ENCODE results near the gene GPR107.

GPR107 gene

DNA sequence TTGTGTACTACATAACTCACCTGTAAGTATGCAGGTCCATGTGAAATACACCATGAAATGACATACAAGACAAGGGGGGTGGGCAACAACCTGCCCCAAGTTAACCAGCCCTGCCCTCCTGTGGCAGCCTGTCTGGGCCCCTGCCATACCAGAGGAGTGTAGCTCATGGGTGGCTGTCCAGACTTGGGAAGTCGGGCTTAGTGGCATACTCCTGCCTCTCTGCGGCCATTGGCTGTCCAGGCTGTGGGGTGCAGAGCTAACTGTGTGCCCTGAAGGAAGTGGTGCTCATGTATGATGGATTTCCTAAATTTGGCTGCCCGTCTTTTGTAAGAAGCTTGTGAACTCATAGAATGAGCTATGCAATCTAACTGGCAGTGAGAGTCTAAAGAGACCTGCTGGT, 47.0 kb downstream of the GPR107 start:
- intact Hi-C loops (cut with DNase I) = loop anchor here (5.0 kb wide), 1 partner anchor 223 kb away; no protein-coding TSS in a partner anchor
- DNase-seq = no peak

DNA sequence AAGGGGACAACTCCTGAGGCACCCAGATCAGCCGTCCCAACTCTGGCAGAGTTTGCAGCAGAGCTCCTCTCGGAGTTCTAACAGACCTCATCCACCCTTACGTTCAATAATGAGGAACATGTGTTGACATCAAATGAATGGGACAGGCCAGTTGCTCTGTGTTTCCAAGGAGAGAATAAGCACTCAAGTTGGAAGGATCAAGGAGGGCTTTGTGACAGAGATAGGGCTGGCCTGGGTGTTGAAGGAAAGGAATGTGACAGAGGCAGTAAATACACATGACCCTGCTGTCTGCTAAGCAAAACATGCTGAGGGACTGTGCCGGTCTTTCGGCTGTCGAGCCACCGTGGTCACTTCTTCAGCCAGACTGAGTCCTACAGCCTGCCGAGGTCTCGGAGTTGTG, 48.2 kb downstream of the GPR107 start:
- DNase-seq = no peak
- intact Hi-C loops (cut with DNase I) = loop anchor here (5.0 kb wide), 1 partner anchor 225 kb away; no protein-coding TSS in a partner anchor

DNA sequence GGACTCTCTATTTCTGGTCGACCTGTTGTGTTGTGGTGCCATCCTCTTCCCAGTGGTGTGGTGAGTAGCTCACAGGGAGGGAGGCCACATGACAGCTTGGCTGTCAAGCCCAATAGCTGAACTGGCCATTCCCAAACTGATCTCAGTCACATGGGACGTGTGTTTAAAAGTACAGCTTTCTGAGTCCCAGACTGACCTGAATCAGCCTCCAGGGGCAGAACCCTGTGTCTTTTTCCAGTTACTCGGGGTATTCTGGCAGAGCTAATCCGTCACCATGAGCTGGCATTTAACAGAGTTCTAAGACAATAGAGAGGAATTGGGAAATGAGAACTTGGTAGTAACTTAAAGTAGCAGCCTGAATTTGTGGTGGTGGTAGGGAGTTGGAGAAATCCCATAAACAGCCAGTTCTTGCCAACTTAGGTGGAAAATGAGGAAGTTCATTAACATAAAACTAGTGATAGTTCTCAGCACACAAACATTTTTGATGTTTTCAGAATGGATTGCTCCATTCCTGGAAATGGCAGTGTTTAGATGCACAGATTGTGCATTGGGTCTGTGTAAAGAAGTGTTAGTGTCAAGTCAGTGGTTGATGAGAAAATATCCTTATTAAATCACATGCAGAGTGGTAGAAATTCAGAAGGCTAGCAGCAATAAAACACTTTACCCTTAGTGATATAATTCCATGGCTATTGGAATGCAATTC, 50.9 kb downstream of the GPR107 start:
- intact Hi-C loops (cut with DNase I) = loop anchor here (5.0 kb wide), 1 partner anchor 227 kb away; no protein-coding TSS in a partner anchor
- DNase-seq = peak in 4 of 42 donors; percentile 12 to 65 (median 34)

DNA sequence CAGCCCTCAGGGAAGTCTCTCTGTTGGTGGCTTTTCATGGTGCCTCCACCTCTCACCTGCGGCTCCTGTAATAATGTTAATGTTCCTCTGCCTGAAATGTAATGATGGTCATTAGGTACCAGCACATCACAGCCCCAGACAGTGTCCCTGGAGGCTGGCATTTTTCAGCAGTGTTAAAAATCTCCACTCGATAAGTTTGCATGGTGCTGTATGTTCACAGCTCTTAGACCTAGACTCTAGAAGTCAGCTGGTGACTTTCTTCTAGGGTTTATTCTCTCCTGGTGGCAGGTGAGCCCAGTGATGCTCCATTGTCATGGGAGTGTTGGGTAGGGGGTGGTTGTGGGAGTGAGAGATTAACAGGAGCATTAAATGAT, 53.1 kb downstream of the GPR107 start:
- DNase-seq = no peak
- intact Hi-C loops (cut with DNase I) = no loop called here

DNA sequence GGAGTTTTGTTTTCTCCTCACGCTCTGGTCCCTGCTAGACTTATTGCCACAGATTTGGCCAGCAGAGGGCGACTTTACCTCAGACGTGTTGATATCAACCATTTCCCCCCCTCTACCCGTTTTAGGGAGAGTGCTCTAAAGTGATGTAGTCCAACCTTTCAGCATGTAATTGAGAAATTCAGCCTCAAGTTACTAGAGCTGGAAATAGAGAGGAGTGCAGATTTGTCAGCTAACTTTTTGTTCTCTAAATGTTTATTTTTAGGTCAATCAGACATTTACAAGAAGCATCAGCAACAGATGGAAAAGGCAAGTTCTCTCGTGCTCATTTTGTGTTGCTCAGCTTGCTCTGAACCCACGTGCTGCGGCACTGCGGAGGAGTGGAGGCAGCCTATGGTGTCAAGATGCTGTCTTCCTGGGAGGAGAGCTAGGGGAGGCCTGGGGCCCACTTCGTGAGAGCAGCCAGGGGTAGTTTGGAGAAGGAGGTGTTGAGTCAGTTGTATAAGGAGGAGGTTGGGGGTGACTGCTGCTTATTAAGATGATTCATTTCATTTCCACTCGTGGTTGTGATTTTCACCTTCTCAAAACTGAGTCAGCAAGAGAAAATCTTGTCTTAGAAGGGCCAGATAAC, 53.6 kb downstream of the GPR107 start:
- peak; percentile 77 to 97 (median 90) for DNase-seq
- intact Hi-C loops (cut with DNase I) = no loop called here

DNA sequence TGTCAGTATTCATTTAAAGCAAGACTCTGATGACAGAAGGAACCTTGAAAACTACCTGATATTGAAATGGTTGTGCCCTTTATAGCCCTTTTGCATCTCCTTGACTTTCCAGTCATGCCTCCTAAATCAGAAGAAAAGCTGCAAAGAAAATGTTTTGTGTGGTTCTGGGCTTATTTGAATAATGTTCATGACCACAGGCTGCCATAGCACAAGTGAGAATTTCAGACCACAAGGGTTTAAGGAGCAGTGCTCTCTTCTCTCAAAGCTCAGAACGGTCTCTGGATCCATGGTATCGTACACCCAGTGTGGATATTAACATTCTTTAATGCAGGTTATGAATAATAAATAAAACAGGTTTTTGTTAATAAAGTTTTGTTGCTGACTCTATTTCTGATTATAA, 54.2 kb downstream of the GPR107 start:
- intact Hi-C loops (cut with DNase I) = loop anchor here (2.0 kb wide), 1 partner anchor 129 kb away; no protein-coding TSS in a partner anchor

DNA sequence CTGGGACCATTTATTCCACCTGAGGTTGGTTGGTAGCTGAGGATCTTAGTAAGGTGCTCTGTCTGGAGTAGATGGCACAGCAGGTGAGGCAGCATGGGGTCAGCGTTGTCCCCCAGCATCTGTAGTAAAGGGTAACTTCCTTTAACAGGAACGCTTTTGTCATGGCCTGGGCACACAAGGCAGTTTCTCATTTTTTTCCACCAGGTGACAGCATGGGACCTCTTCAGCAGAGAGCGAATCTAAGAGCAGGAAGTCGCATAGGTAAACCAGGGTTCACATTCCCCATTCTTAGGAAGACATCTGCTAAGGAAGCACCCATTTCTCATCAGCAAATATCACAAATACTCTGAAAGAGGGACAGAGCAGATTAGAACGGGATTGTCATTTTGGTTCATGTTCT, 56.5 kb downstream of the GPR107 start:
- no peak for DNase-seq
- intact Hi-C loops (cut with DNase I) = no loop called here

More for the DNA sequence above, 54.2 kb downstream of the GPR107 start:
- no peak for DNase-seq

DNA sequence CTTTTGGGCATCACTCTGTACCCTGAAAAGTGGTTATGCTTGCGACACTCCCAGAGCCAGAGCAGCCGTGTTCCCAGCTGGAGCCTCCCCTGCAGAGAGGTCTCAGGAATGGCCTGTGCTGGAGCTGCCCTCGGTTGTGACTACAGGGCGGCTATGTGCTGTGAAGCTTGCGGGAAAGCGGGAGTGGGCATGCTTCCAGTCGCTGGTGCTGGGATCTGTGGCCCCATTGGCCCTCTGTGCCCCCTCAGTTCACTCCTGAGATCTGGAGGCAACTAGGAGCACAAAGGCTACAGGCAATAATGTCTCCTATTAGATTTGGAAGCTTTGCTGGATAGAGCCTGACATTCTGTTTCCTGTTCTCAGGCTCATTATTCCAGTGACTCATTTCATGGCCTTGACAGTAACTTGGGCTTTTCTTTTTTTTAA, 56.9 kb downstream of the GPR107 start:
- intact Hi-C loops (cut with DNase I) = no loop called here
- no peak for DNase-seq

DNA sequence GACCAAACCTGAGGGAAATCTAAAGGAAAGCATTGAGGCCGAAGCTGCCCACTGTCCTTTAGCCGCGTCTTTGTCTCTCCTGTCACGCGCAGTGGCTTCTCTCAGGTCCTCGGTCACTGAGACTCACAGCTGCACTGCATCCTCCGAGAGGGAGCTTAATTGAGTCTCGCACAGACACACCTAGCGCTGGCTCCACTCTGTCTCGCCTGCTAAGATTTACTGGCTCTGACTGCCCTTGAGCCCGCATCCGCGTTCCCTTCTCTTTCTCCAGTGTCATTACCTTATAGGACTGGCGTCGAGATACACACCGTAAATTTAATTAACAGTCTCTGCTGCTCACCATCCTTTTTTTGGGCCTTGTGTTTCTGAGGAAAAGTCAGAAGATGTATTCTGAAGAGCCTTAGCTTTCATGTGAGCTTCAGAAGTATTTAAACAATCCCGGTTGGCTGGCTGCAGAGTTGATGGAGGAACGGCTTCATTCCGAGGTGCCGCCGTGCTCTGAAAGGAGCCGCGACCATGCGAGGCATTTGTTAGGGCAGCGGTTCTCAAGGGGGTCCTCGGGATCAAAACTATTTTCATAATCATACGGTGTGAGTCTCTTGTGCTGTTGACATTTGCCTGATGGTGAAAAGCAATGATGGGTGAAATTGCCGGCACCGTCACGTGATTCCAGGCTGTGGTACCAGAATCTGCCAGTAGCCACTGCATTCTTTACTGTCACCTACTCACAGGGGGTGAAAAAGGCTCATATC, 58.3 kb downstream of the GPR107 start:
- no peak for DNase-seq
- intact Hi-C loops (cut with DNase I) = no loop called here

DNA sequence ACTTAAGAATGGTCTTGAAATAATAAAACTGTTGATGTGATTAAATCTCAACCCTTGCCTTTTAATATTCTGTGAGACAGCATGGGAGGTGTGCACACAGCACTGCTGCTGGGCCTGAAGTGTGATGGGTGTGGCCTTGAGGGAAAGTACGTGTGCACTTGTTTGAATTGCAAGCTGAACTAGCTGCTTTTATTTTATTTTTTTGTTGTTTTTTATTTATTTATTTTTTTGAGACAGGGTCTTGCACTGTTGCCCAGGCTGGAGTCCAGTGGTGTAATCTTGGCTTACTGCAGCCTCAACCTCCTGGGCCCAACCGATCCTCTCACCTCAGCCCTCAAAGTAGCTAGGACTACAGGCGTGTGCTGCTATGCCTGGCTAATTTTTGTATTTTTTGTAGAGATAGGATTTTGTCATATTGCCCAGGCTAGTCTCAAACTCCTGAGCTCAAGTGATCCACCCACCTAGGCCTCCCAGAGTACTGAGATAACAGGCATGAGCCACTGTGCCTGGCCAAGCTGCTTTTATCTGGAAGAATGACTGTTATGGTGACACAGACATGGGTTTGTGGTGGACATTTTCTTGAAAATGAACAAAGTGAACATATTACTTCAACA, 58.9 kb downstream of the GPR107 start:
- DNase-seq = no peak
- intact Hi-C loops (cut with DNase I) = no loop called here

DNA sequence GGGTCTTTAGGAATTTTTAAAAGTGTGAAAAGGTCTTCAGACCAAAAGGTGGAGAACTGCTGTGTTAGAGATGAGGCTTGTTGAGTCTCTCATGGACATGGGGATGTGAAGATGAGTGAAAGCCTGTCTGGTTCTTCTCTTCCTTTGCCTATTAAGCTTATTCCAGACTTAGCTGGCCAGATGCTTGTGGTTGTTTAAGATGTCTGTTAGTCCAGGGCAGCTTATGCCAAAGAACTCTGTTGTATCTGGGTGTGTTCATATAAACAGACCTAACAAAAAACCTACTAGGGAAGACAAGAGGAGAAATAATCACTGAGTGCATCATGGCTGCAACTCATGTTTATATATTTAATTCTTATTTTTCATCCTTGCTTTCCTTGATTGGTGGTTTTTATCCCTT, 61.0 kb downstream of the GPR107 start:
- DNase-seq = no peak
- intact Hi-C loops (cut with DNase I) = no loop called here

DNA sequence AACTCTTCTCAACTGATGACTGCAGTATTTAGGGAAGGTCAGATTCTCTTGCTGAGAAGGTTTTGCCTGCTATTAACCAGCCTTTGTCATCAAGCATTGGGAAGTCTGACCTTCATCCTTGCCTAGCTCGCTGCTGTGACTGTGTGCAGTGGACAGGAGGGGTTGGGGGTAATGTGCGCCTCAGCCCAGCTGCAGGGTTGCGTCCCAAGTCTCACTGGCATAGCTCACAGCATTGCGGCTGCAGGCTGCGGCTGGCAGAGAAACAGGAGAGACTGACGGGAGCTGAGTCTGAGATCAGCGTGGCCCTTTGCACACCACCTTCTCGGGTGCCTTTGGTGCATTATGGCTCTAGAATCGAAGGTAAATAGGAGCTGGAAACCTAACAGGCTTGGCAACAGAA, 62.6 kb downstream of the GPR107 start:
- intact Hi-C loops (cut with DNase I) = no loop called here

DNA sequence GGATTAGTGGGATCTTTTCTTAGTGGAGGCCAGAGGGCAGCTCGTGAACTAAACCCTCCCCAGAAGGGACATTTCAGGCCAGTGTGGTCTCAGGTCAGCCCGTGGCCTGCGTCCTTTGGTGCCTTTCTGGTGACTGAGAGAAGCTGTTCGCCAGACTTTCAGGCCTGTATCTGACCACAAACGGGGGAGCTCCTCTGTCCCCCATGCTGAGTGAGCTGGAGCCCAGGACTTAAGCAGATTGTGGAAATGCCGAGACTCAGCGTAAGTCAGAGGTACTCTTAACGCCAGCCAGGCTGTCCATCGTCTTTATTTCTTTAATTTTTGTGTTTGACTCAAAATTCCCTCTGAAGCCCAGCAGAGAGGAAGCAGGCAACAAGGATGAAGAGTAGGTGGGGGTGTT, 63.7 kb downstream of the GPR107 start:
- intact Hi-C loops (cut with DNase I) = no loop called here

More for the DNA sequence above, 62.6 kb downstream of the GPR107 start:
- peak in 22 of 42 donors; percentile 23 to 70 (median 44) for DNase-seq

DNA sequence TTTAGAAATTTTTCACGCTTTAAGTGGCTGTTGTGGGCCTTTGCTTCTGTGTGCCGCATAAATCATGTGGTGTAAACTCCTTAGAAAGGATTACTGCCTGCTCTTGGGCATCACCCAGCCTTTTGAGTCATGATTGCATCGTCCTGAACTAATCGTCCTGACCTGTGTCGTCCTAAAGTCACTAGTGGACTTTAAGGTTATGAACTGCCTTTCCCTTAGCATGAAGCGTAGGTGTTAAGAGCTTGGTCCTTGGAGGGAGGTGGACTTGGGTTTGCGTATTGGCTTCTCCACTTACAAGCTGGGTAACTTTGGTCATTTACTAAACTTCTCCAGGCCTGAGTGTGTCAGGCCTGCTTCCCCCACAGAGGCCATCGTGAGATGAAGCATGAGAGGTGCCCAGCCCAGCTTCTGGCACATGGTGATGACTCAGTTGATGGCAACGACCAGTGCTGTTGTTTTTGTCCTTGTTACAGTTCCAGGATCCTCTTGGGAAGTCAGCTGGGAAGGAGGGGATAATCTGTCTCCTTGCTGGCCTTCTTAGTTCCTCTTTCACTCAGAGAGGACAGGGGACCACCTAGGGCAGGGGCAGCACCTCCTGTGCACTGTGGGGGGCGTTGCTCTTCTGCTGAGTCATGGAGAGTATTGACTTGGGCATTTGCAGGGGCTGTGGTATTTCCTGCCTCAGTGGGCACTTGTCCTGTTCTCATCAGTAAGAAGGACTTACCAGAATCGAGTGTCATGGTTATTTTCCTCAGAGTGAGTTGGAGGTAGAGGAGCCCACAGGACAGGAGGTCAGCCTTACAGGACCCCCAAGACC, 64.3 kb downstream of the GPR107 start:
- intact Hi-C loops (cut with DNase I) = no loop called here
- peak in 9 of 42 donors; percentile 33 to 76 (median 46) for DNase-seq

More for the DNA sequence above, 63.7 kb downstream of the GPR107 start:
- DNase-seq = no peak

DNA sequence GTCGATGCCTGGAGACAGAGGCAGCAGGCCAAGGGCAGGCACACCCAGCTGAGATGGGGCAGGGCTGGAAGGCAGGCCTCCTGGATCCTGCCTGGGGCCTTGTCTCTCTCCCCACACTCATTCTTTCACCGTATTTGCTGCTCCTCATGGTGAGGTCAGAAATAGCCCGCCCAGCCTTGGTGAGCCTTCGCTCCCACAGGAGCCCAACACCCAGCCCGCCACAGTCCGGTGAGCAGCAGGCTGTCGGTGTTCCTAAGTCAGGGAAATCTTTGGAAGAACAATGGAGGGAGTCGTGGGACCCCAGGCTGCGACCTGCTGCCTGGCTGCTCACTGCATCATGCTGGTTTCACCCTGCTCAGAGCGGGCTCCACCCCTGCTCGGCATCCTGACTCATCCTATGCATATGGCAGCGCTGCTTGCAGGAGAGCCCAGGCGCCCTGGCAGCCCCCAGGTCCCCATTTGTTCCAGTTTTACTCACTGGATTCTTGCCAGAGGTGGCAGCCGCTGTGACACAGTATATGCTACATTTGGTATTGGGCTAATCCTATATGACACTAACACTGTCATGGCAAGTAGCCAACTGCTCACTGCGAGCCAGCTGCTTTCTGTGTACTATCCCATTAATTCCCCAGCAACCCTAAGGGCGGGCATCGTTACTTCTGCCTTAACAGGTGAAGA, 65.3 kb downstream of the GPR107 start:
- peak in 3 of 42 donors; percentile 31 to 57 (median 36) for DNase-seq
- intact Hi-C loops (cut with DNase I) = no loop called here

DNA sequence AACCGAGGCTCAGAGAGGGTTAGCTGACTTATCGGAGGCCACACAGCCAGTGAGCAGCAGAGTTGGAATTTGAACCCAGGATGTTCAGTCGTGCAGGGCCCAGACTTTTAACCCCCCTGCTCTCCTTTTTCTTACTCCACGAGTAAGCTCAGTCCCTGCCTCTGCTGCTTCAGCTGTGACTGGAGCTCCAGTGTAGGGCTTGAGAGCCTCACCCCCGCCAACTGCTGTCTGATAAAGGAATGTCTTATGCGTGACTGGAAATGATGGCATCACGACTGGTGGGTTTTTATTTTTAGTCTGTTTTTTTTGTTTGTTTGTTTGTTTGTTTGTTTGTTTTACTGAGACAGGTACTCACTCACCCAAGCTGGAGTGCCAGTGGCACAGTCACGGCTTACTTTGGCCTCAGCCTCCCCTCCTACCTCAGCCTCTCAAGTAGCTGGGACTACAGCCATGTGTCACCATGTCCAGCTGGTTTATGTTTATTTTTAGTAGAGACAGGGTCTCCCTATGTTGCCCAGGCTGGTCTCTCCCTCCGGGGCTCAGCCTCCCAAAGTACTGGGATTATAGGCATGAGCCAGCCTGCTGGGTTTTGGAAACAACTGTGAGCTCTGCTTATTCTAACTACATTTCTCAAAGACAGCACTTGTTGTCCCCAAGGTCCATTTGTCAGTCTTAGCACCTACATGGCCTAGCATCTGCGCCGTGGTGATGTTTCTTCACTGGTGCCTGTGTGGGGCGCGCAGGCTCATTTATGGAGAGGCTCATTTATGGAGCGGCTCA, 66.0 kb downstream of the GPR107 start:
- no peak for DNase-seq
- intact Hi-C loops (cut with DNase I) = no loop called here

DNA sequence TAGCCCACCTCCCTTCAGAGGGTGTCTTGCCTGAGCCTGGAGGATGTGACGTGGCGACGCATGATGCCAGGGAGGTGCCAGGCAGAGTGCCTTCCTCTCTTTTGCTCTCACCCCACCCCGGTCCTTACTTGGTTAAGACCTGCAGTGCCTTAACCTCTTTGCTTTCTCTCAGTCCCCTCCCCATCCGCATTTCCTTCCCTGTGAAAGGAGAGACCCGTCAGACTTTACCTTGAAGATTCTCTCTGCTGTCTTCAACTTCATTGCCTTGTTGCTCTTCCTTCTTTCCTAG, 66.5 kb downstream of the GPR107 start:
- intact Hi-C loops (cut with DNase I) = no loop called here
- no peak for DNase-seq

DNA sequence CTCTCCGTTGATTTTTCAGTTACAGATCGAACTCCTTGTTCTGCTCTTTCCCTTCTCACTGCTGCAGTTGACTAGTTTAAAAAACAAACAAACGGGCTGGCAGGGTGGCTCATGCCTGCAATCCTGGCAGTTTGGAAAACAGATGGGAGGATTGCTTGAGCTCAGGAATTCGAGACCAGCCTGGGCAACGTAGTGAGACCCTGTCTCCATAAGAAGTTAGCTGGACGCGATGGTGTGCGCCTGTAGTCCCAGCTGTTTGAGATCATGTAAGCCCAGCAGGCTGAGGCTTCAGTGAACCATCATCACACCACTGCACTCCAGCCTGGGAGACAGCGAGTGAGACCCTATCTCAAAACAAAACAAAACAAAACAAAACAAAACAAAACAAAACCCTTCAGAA, 67.1 kb downstream of the GPR107 start:
- intact Hi-C loops (cut with DNase I) = no loop called here
- DNase-seq = no peak

Data from head of caudate nucleus (tissue), 42 donors.